Epithelial cell of esophagus (primary cell): ENCODE data around the gene DDX4.
"Not testable (repeated sequence)": the region's sequence is repeated elsewhere in the genome, so short reads cannot be mapped to it uniquely, and the experiment has no call there.

ENCODE experiments used
- DNase-seq: peaks from one replicate; pipeline ENCODE4 v3.0.0; 2010; ENCODE audit warnings: low read depth
- H3K4me3 ChIP-seq: 2 replicates; pipeline ENCODE4 v1.5.1; 2011; ENCODE audit warnings: mild to moderate bottlenecking, low read length, control low read depth
- CTCF ChIP-seq: IDR thresholded peaks from 2 replicates; pipeline ENCODE4 v1.5.1; 2011; ENCODE audit warnings: low read depth, mild to moderate bottlenecking, low read length, control low read depth, inconsistent platforms; ENCODE audit not compliant: insufficient read depth; ENCODE audit errors: missing control alignments

Gene DDX4

GRCh38 chr5:55750063-55750462 lies 12.2 kb downstream of the DDX4 start:
- no peak for TF ChIP-seq CTCF
- no peak overlapping the region for H3K4me3 ChIP-seq
- DNase-seq: no peak

- H3K4me3 ChIP-seq: no peak overlapping the region
- DNase-seq: no peak
- no peak for TF ChIP-seq CTCF
These were observed 12.6 kb downstream of the DDX4 start for GRCh38 chr5:55750499-55750898.

- no peak for TF ChIP-seq CTCF
- DNase-seq: peak; percentile 1
These were observed 20.4 kb downstream of the DDX4 start for GRCh38 chr5:55758231-55758630.

GRCh38 chr5:55758714-55759113 lies 20.9 kb downstream of the DDX4 start:
- TF ChIP-seq CTCF: no peak
- DNase-seq: no peak
- H3K4me3 ChIP-seq: no peak overlapping the region

More at GRCh38 chr5:55758231-55758630, 20.4 kb downstream of the DDX4 start:
- H3K4me3 ChIP-seq: no peak overlapping the region

- not testable (repeated sequence) for H3K4me3 ChIP-seq
These were observed 23.9 kb downstream of the DDX4 start for GRCh38 chr5:55761721-55762120.

GRCh38 chr5:55763746-55764420 lies 26.0 kb downstream of the DDX4 start:
- DNase-seq: no peak
- no peak for TF ChIP-seq CTCF
- no peak overlapping the region for H3K4me3 ChIP-seq

More at GRCh38 chr5:55761721-55762120, 23.9 kb downstream of the DDX4 start:
- not testable (repeated sequence) for DNase-seq

GRCh38 chr5:55768279-55768678 lies 30.4 kb downstream of the DDX4 start:
- no peak for DNase-seq
- no peak overlapping the region for H3K4me3 ChIP-seq
- TF ChIP-seq CTCF: no peak

- no peak overlapping the region for H3K4me3 ChIP-seq
- DNase-seq: no peak
- TF ChIP-seq CTCF: no peak
These were observed 33.4 kb downstream of the DDX4 start for GRCh38 chr5:55771175-55771655.
